Measurements from ENCODE around the gene BICD2.

BICD2 gene

GRCh38 chr9:92726348-92726747 is 38.3 kb downstream of the BICD2 start:
- DNase-seq, result no peak

GRCh38 chr9:92725766-92726165 is 38.9 kb downstream of the BICD2 start:
- DNase-seq, result no peak

GRCh38 chr9:92725266-92725545 is 39.4 kb downstream of the BICD2 start:
- no peak for DNase-seq

GRCh38 chr9:92724528-92725265 is 39.9 kb downstream of the BICD2 start:
- no peak for DNase-seq

- no peak for DNase-seq
Observed at GRCh38 chr9:92723801-92724323, 40.8 kb downstream of the BICD2 start.

- no peak for DNase-seq
Observed at GRCh38 chr9:92723299-92723625, 41.4 kb downstream of the BICD2 start.

GRCh38 chr9:92722386-92723298 is 42.0 kb downstream of the BICD2 start:
- no peak for DNase-seq

GRCh38 chr9:92721548-92721947 is 43.1 kb downstream of the BICD2 start:
- no peak for DNase-seq

- no peak for DNase-seq
Observed at GRCh38 chr9:92720807-92721535, 43.7 kb downstream of the BICD2 start.

GRCh38 chr9:92720209-92720765 is 44.3 kb downstream of the BICD2 start:
- DNase-seq, result no peak

- DNase-seq, result no peak
Observed at GRCh38 chr9:92719028-92719647, 45.5 kb downstream of the BICD2 start.

GRCh38 chr9:92718086-92719001 is 46.3 kb downstream of the BICD2 start:
- DNase-seq, result no peak

GRCh38 chr9:92717201-92718085 is 47.2 kb downstream of the BICD2 start:
- DNase-seq, result no peak

- no peak for DNase-seq
Observed at GRCh38 chr9:92716557-92716956, 48.1 kb downstream of the BICD2 start.

- DNase-seq, result no peak
Observed at GRCh38 chr9:92715488-92716231, 49.0 kb downstream of the BICD2 start.

- DNase-seq, result no peak
Observed at GRCh38 chr9:92714787-92715487, 49.7 kb downstream of the BICD2 start.

GRCh38 chr9:92714016-92714415 is 50.6 kb downstream of the BICD2 start:
- DNase-seq, result no peak

- no peak for DNase-seq
Observed at GRCh38 chr9:92713528-92713927, 51.1 kb downstream of the BICD2 start.

- no peak for DNase-seq
Observed at GRCh38 chr9:92712767-92713166, 51.9 kb downstream of the BICD2 start.
